Transverse colon (tissue), 4 donors: ENCODE results near the gene FLOT1.
A peak's percentile ranks its signal among the peaks of the same experiment; 100 is the strongest.

Source experiments
- POLR2A ChIP-seq: fragments of 450-650 bp; IDR thresholded peaks from one replicate; pipeline ENCODE4 v1.6.1; 2016; ENCODE audit warnings: antibody characterized with exemption, mild to moderate bottlenecking, moderate library complexity
- POLR2AphosphoS5 ChIP-seq, 3 donors: sonication (generic); formaldehyde crosslinking; IDR thresholded peaks; one replicate each; pipeline ENCODE4 v1.6.1; 2016; ENCODE audit warnings: antibody characterized with exemption in 3 of 3
- TF ChIP-seq, protein P1 (sequence below), 5 experiments: fragments of 200-600 bp in 3 of 5; fragments of 450-650 bp in 2 of 5; sonication (generic) in 3 of 5; IDR thresholded peaks; 1 replicate in 2 of 5; 2 replicates in 3 of 5; pipeline ENCODE4 v1.5.1; 2016 to 2017; ENCODE audit warnings: antibody characterized with exemption in 5 of 5, inconsistent platforms in 3 of 5, mild to moderate bottlenecking in 2 of 5, moderate library complexity in 1 of 5

DNA sequence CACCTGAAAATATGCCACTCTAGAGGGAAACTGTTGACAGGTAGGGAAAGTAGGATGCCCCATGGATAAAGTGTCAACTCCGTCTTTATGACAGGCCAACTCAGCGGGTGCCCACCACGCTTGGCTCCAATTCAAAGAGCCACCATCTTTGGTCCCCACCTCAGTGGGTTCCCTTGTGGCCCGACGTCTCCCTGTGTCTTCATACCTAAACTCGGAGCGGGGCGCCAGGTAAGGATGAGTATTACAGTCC lies 25.7 kb downstream of the FLOT1 start:
- TF ChIP-seq POLR2A: no peak
- no peak for TF ChIP-seq POLR2AphosphoS5 (IDR thresholded peaks at IDR 0.05)
- TF ChIP-seq, protein P1, sequence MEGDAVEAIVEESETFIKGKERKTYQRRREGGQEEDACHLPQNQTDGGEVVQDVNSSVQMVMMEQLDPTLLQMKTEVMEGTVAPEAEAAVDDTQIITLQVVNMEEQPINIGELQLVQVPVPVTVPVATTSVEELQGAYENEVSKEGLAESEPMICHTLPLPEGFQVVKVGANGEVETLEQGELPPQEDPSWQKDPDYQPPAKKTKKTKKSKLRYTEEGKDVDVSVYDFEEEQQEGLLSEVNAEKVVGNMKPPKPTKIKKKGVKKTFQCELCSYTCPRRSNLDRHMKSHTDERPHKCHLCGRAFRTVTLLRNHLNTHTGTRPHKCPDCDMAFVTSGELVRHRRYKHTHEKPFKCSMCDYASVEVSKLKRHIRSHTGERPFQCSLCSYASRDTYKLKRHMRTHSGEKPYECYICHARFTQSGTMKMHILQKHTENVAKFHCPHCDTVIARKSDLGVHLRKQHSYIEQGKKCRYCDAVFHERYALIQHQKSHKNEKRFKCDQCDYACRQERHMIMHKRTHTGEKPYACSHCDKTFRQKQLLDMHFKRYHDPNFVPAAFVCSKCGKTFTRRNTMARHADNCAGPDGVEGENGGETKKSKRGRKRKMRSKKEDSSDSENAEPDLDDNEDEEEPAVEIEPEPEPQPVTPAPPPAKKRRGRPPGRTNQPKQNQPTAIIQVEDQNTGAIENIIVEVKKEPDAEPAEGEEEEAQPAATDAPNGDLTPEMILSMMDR (IDR thresholded peaks at IDR 0.05): peak in 2 of 5 experiments; percentile 17 to 19
